ENCODE measurements around the gene CEP89.

- TF ChIP-seq, protein P1, sequence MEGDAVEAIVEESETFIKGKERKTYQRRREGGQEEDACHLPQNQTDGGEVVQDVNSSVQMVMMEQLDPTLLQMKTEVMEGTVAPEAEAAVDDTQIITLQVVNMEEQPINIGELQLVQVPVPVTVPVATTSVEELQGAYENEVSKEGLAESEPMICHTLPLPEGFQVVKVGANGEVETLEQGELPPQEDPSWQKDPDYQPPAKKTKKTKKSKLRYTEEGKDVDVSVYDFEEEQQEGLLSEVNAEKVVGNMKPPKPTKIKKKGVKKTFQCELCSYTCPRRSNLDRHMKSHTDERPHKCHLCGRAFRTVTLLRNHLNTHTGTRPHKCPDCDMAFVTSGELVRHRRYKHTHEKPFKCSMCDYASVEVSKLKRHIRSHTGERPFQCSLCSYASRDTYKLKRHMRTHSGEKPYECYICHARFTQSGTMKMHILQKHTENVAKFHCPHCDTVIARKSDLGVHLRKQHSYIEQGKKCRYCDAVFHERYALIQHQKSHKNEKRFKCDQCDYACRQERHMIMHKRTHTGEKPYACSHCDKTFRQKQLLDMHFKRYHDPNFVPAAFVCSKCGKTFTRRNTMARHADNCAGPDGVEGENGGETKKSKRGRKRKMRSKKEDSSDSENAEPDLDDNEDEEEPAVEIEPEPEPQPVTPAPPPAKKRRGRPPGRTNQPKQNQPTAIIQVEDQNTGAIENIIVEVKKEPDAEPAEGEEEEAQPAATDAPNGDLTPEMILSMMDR (IDR thresholded peaks at IDR 0.05; ENCODE audit: low read depth, low read length), result no peak
- no peak for TF ChIP-seq EZH2phosphoT487 (IDR thresholded peaks at IDR 0.05; ENCODE audit: low read depth)
These were observed 35.7 kb downstream of the CEP89 start for GRCh38 chr19:32936065-32936464.

Data from OCI-LY3 (cell line).